Upper lobe of left lung (tissue), 4 donors: ENCODE results near the gene EZH2.

Source experiments
- CTCF ChIP-seq, 6 experiments: fragments of 450-650 bp in 4 of 6; fragments of 200-600 bp in 2 of 6; sonication (generic) in 2 of 6; IDR thresholded peaks; one replicate each; pipeline ENCODE4 v1.5.1; 2016 to 2019; ENCODE audit warnings: antibody characterized with exemption in 6 of 6
- EP300 ChIP-seq, 4 donors: sonication (generic); formaldehyde crosslinking; IDR thresholded peaks; one replicate each; pipeline ENCODE4 v1.5.1; 2017; ENCODE audit warnings: antibody characterized with exemption in 4 of 4, control low read depth in 2 of 4
- POLR2A ChIP-seq, 4 donors: fragments of 450-650 bp; IDR thresholded peaks; one replicate each; pipeline ENCODE4 v1.5.1; 2016 to 2017; ENCODE audit warnings: antibody characterized with exemption in 4 of 4, mild to moderate bottlenecking in 2 of 4

DNA sequence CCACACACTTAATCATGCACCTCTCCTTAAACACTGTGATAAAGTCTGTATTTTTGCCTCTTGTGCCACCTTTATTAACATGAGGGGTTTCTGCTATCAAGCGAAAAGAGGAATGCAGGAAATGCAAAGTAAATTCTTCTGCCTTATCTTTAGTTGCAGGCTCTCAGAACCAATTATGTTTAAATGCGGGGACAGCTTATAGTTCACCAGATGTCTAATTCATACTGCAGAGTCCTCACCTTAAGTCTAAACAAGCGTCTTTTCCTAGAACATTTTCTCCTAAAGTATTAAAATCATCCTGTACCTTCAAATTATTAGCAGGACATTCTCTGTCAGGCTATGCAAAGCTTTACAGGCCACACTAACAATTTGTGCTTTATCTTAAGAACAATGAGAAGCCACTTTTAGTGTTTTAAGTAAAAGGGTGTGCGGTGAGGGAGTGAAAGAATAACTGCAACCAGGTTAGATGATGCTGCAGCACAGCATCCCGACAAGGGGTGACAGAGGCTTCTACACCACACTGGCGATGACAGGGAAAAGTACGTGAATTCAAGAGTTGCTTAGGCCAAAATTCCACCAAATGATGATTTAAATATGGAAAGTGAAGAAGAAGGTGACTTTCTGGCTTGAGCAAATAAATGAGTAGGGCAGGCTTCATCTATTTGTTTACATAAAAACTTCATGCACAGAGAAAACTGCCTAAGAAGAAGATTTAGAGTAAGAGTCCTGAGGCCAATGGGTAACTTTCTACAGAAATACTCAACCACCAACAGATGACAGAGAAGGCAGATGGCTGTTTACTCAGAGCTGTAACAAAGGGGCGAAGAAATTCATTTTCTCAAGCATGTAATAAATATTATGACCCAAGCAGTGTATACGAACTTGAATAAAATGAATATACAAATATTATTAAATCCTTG lies 36.0 kb downstream of the EZH2 start:
- TF ChIP-seq EP300 (IDR thresholded peaks at IDR 0.05) (no peak), CTCF (IDR thresholded peaks at IDR 0.05) (no peak), POLR2A (IDR thresholded peaks at IDR 0.05) (no peak)
